Muscle of leg (tissue), 11 donors: ENCODE measurements around the gene KLF15. TPM values are rescaled to one million over a fixed set of nuclear protein-coding genes. Genes with fewer than 3 reads are reported as not detected.
A peak's percentile ranks its signal among the peaks of the same experiment; 100 is the strongest.

Source experiments
- DNase-seq: peaks from one replicate; pipeline ENCODE4 v3.0.0; 2013
- H3K27ac ChIP-seq: one replicate; pipeline ENCODE4 v1.5.1; 2013; ENCODE audit warnings: mild to moderate bottlenecking, low read length, control low read depth
- H3K27me3 ChIP-seq: one replicate; pipeline ENCODE4 v1.6.1; 2013; ENCODE audit warnings: low read length; ENCODE audit not compliant: control insufficient read depth, insufficient read depth
- H3K36me3 ChIP-seq: one replicate; pipeline ENCODE4 v1.6.1; 2013; ENCODE audit warnings: low read length; ENCODE audit not compliant: control insufficient read depth, insufficient read depth
- H3K4me1 ChIP-seq: one replicate; pipeline ENCODE4 v1.6.1; 2013; ENCODE audit warnings: low read length; ENCODE audit not compliant: control insufficient read depth, insufficient read depth
- H3K4me3 ChIP-seq: one replicate; pipeline ENCODE4 v1.5.1; 2013; ENCODE audit warnings: low read length, control low read depth
- H3K9me3 ChIP-seq: replicated peaks from 2 replicates; pipeline ENCODE4 v1.6.1; 2013; ENCODE audit warnings: low read depth, low read length; ENCODE audit not compliant: control insufficient read depth
- WGBS: methylation state at CpG from one replicate; pipeline ENCODE4 v1.1.5; 2013; ENCODE audit warnings: missing lambda C conversion rate; ENCODE audit not compliant: insufficient coverage; 5-methylcytosine and 5-hydroxymethylcytosine counted together
- polyA plus RNA-seq, 8 donors: library from polyadenylated mRNA; unstranded; fragments of 120-200 nt; gene quantifications; one replicate each; pipeline versions ENCODE4 v1.2.1 to v1.2.3, GENCODE V29; 2013; ENCODE audit warnings: inconsistent platforms in 1 of 8, low replicate concordance in 1 of 8; ENCODE audit not compliant: insufficient read length in 8 of 8, insufficient read depth in 1 of 8
- total RNA-seq: library from RNA; stranded (reverse); fragments of 120-200 nt; gene quantifications from one replicate; pipeline ENCODE4 v1.2.4, GENCODE V29; 2013

KLF15 gene
- total and polyA plus RNA-seq, 9 donors: 0.64 to 2.1 (median 0.93) TPM

DNA sequence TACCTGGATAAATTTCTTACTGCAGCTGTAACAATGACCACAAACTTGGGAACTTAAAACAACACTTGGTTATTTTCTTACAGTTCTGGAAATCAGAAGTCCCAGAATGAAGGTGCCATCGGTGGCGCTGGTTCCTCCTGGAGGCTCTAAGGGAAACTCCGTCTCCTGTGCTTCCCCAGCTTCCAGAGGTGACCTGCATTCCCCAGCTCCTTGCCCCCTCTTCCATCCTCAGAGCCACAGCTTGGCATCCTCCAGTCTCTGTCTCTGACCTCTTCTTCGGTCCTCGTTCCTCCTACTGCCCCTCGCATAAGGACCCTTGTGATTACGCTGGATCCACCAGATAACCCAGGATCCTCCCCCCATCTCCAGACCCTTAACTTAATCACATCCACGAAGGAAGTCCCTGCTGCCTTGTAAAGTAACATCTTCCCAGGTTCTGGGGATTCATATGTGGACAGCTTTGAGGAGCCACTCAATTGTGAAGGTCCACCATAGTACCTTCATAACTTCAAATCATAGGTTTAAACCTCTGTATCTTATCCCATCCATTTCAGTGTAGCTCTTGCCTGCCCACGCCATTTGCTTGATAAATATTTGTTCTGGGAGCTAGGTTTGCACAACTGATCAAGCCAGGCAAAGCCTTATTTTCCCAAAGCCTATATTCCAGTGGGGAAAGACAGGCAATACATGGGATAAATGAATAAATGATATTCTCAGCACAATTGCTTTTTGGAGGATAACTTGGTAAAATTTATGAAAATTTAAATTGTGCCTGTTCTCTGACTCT, 34.8 kb downstream of the KLF15 start:
- Histone ChIP-seq H3K36me3 (no peaks in the 10 kb centered on the region), H3K9me3 (no peaks in the 10 kb centered on the region), H3K4me1 (no peaks in the 10 kb centered on the region), H3K27ac (no peak overlapping the region), H3K27me3 (peaks cover 2% of the 10 kb centered on the region), H3K4me3 (no peak overlapping the region)
- DNase-seq: no peak
- 75% methylated on average over 7 of the region's 9 CpGs for WGBS

DNA sequence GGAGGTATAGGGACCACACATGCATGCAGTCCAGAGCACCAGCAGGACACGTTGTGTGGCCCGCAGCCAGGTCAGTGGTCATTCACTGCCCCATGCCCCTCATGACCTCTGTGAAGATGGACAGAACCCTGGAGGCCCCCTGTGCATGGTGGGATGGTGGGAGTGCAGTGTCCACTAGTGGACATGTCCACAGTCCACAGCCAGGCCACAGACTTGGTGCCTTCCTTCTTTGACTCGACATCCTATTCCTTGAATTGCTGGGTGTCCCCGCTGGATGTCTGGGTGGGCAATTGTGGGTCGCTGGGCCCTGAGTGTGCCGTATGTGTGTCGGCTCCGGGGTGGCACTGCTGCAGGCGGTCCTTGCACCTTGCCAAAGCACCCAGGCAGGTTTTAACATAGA, 35.7 kb downstream of the KLF15 start:
- H3K36me3 ChIP-seq: no peaks in the 10 kb centered on the region

DNA sequence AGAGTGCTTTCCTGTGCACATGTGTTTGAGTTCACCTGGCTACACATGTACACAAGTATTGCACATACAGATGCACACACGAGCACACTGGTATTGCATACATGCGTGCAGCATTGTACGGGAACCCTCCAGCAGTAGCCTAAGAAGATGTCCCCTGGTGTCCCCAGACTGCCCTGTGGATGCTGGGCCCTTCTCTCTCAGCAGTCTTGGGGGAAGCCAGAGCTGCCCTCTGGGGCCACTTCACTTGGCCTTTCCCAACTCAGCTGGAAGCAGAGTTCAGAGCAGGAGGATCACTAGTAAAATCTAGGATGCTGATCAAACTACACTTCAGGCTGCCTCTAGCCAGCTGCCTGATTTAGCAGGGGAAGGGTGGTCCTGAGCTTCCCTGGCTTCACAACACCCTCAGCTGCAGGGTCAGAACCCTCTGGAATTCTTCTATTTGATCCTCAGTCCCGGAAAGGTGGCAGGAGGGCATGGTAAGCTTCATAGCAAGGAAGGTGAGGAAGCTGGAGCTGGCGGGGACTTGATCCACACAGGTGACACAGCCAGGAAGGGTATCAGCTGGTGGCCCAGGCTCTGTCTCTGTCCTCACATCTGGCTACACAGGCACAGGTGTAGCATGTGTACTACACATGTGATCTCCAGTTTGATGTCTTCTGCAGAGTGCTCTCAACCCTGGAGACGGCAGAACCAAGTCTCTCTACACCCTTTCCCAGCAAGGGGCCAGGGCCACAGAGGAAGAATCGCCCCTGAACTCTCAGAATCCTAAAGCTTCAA, 36.5 kb downstream of the KLF15 start:
- Histone ChIP-seq H3K27ac (no peak overlapping the region), H3K36me3 (no peaks in the 10 kb centered on the region), H3K9me3 (no peaks in the 10 kb centered on the region), H3K4me3 (no peak overlapping the region), H3K27me3 (peaks cover 2% of the 10 kb centered on the region), H3K4me1 (no peaks in the 10 kb centered on the region)
- 66% methylated on average over 5 of the region's 7 CpGs for WGBS
- no peak for DNase-seq

More for the DNA sequence above, 35.7 kb downstream of the KLF15 start:
- no peaks in the 10 kb centered on the region for H3K4me1 ChIP-seq
- WGBS: 91% methylated on average over 9 of the region's 9 CpGs
- DNase-seq: no peak
- H3K27ac ChIP-seq: no peak overlapping the region
- peaks cover 2% of the 10 kb centered on the region for H3K27me3 ChIP-seq
- no peaks in the 10 kb centered on the region for H3K9me3 ChIP-seq
- H3K4me3 ChIP-seq: no peak overlapping the region

DNA sequence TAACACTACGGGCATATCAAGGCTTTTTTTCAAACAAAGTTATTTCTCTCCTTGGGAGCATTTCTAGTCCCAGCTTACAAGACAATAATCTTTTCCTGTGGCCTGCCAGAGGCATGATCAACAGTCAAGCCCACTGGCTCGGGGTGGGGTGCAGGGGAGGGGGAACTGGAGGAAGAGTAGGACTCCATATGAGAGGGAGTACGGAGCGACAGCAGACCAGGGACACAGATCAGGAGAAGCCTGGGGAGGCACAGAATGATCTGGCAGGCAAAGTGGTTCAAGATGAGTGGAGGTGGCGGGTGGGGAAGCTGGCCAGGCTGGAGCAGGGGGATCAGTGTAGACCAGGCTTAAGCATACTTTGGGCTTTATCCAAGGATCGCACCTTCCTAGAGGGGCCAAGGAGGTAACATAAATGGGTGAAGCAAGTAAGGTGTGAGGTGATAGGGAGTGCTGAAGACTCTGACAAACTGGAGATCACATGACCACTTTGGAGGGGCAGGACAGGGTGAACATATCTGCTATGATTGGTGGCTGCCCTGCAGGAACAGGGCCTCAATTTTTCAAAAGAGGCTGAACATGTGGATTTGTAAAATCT, 37.4 kb downstream of the KLF15 start:
- no peak overlapping the region for H3K4me3 ChIP-seq
- peaks cover 2% of the 10 kb centered on the region for H3K27me3 ChIP-seq
- no peaks in the 10 kb centered on the region for H3K9me3 ChIP-seq
- H3K27ac ChIP-seq: no peak overlapping the region
- no peak for DNase-seq
- no peaks in the 10 kb centered on the region for H3K36me3 ChIP-seq
- WGBS: 53% methylated on average over 5 of the region's 6 CpGs
- H3K4me1 ChIP-seq: no peaks in the 10 kb centered on the region

DNA sequence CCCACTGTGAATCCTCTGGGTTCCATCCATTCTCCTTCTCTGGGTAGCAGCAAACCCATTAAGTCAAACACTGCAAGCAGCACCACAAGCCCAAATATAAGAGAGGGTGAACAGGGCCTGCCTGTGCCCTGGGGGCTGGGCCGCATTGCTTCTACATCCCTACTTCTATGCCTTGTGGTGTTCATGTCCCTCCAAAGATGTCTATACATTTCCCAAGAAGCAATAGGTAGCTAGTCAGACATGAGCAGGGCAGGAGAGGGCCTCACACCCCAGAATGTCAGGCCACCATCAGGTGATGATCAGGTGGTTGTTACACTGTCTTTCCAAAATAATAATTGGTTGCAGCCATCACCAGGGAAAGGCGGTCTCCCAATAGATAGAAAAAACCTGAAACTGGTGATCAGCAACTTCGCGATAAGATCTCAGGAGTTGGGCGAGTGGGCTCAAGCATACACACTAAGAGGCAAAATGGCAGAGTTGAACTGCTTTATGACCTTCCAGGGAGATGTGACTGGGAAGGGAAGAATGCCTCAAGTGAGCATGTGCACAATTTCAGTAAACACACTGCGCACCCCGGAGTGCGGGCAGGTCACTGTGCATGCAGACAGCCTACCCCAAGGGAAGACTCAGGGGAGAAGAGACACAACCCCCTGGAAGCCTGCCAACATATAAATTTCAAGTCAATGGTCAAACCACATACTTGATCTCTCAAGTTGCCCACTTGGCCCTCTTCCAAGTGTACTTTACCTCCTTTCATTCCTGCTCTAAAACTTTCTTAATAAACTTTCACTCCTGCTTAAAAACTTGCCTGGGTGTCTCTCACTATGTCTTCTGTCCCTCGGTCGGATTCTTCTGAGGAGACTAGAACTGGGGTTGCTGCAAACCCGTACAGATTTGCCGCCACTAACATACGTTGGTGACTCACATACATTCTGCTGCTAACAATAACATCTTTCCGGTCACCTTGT, 39.9 kb downstream of the KLF15 start:
- WGBS: 89% methylated on average over 13 of the region's 14 CpGs
- Histone ChIP-seq H3K4me1 (no peaks in the 10 kb centered on the region), H3K27ac (no peak overlapping the region), H3K9me3 (no peaks in the 10 kb centered on the region), H3K27me3 (peaks cover 2% of the 10 kb centered on the region), H3K4me3 (no peak overlapping the region), H3K36me3 (no peaks in the 10 kb centered on the region)
- DNase-seq: no peak

DNA sequence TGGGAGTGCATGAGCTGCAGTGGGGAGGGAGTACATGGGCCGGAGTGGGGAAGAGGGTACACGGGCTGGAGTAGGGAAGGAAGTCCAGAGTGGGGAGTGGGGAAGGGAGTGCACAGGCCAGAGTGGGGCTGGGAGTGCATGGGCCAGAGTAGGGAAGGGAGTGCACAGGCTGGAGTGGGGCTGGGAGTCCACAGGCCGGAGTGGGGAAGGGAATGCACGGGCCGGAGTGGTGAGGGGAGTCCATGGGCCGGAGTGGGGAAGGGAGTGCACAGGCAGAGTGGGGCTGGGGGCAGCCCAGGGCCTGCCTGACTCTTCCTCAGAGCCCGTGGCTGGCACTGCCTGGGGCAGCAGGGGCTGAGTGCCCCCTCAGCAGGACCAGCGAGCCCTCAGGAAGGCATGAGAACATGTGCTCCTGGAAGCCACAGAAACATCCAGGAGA, 40.7 kb downstream of the KLF15 start:
- Histone ChIP-seq H3K4me1 (no peaks in the 10 kb centered on the region), H3K27ac (no peak overlapping the region), H3K4me3 (no peak overlapping the region), H3K9me3 (no peaks in the 10 kb centered on the region), H3K27me3 (no peaks in the 10 kb centered on the region), H3K36me3 (no peaks in the 10 kb centered on the region)
- WGBS: 90% methylated on average over 8 of the region's 8 CpGs
- no peak for DNase-seq

DNA sequence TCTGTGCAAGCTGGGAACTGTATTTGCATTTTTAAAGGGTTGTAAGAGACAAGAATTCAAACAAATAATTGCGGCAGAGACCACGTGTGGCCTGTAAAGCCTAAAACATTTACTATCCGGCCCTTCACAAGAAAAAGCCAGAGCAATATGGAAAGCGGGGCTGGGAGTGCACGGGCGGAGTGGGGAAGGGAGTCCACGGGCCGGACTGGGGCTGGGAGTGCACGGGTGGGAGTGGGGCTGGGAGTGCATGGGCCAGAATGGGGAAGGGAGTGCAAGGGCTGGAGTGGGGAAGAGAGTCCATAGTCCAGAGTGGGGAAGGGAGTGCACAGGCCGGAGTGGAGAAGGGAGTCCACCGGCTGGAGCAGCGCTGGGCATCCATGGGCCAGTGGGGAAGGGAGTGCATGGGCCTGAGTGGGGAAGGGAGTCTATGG, 41.2 kb downstream of the KLF15 start:
- peak; percentile 9 for DNase-seq
- 64% methylated on average over 12 of the region's 12 CpGs for WGBS
- Histone ChIP-seq H3K9me3 (no peaks in the 10 kb centered on the region), H3K27ac (no peak overlapping the region), H3K4me3 (no peak overlapping the region), H3K36me3 (no peaks in the 10 kb centered on the region), H3K27me3 (no peaks in the 10 kb centered on the region), H3K4me1 (no peaks in the 10 kb centered on the region)

DNA sequence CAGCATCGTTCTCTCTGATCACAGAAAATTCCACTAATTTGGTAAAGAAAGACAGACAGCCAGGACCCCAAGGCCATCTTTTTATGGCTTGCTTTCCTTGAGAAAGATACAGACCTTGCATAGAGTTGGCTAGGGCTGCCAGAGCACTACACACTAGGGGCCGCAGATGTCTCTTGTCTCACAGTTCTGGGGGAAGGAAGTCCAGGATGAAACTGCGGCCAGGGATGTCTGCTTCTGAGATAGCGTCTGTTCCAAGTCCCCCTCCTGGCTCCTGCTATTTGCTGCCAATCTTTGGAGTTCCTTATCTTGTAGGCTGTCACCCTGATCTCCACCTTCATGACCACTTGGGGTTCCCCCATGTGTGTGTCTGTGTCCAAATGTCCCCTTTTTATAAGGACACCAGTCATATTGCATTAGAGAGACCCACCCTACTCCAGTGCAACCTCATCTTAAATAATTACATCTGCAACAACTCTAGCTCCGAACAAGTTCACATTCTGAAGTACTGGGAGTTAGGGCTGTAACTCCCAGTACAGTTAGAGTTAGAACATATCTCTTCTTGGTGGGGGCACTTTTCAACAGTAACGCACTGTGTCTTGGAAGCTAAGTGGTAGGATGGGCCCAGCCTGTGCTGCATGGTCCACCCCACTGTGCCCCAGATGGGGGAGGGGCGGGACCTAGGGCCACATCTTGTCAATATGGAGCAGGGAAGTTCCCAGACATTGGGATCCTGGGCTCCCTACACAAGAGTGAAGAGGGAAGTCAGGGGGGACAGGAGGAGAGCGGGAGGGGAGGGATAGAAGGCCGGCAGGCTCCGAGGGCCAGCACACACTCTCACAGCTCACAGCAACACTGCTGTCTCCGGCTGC, 42.2 kb downstream of the KLF15 start:
- no peaks in the 10 kb centered on the region for H3K4me1 ChIP-seq
- no peak overlapping the region for H3K4me3 ChIP-seq
- H3K27ac ChIP-seq: no peak overlapping the region
- H3K36me3 ChIP-seq: no peaks in the 10 kb centered on the region
- H3K9me3 ChIP-seq: peaks cover 5% of the 10 kb centered on the region
- no peaks in the 10 kb centered on the region for H3K27me3 ChIP-seq
- WGBS: 71% methylated on average over 6 of the region's 11 CpGs
- peak; percentile 58 for DNase-seq

DNA sequence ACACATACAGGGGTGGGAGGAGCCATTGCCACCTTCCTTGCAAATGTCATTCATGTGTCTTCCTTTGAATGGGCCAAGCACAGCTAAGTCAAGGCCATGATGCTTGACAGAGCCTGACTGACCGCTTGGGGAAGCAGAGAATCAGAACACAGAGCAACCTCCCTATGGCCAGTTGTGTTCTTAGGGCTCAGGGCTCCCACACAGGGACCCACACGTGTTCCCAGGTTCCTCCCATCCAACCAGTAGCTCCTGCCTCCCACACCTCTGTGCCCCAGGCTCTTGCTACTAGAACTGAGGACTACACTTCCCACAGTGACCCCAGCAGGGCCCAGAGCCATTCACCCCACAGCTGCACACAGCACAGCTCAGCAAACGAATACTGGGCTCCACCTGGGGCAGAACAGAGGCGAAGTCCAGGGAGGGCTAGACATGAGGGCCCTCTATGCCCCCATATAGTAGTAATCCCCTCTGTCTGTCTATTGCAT, 42.9 kb downstream of the KLF15 start:
- Histone ChIP-seq H3K27ac (no peak overlapping the region), H3K4me3 (no peak overlapping the region), H3K9me3 (peaks cover 5% of the 10 kb centered on the region), H3K4me1 (no peaks in the 10 kb centered on the region), H3K36me3 (no peaks in the 10 kb centered on the region), H3K27me3 (no peaks in the 10 kb centered on the region)
- no peak for DNase-seq
- 71% methylated on average over 3 of the region's 4 CpGs for WGBS
